SH-SY5Y (cell line): ENCODE data around the gene UVRAG.

ENCODE experiments used
- GATA2 ChIP-seq: IDR thresholded peaks from 2 replicates; pipeline ENCODE4 v1.6.1; 2011; ENCODE audit warnings: mild to moderate bottlenecking, low read depth, low read length
- GATA3 ChIP-seq: IDR thresholded peaks from 2 replicates; pipeline ENCODE4 v1.6.1; 2011; ENCODE audit warnings: low read depth, mild to moderate bottlenecking, low read length, moderate library complexity

- no peak for TF ChIP-seq GATA3
- no peak for TF ChIP-seq GATA2
Observed at GRCh38 chr11:75896843-75897419, 81.9 kb downstream of the UVRAG start.
